ENCODE data around the gene CCDC197. TPM values are rescaled to one million over a fixed set of nuclear protein-coding genes. Genes with fewer than 3 reads are reported as not detected.

CCDC197 gene
- total RNA-seq, 1 donor from 2014 or later: not detected

GRCh38 chr14:94010625-94011024, 13.5 kb downstream of the CCDC197 start:
- DNase-seq (ENCODE audit: low spot score, unreplicated experiment): no peak
- Mint-ChIP-seq H3K9me3 (ENCODE audit: low read depth) (no peaks in the 10 kb centered on the region), H3K4me3 (ENCODE audit: low read depth) (no peak overlapping the region), H3K36me3 (ENCODE audit: insufficient read depth) (no peaks in the 10 kb centered on the region), H3K4me1 (ENCODE audit: low read depth) (peaks cover 5% of the 10 kb centered on the region), H3K27ac (no peak overlapping the region), H3K27me3 (peaks cover 17% of the 10 kb centered on the region)
- TF ChIP-seq CTCF (IDR thresholded peaks at IDR 0.05; ENCODE audit: unreplicated experiment): no peak

- Mint-ChIP-seq H3K27me3 (peaks cover 20% of the 10 kb centered on the region), H3K36me3 (ENCODE audit: insufficient read depth) (no peaks in the 10 kb centered on the region), H3K4me1 (ENCODE audit: low read depth) (peaks cover 5% of the 10 kb centered on the region), H3K27ac (no peak overlapping the region), H3K4me3 (ENCODE audit: low read depth) (no peak overlapping the region), H3K9me3 (ENCODE audit: low read depth) (no peaks in the 10 kb centered on the region)
- DNase-seq (ENCODE audit: low spot score, unreplicated experiment): no peak
- TF ChIP-seq CTCF (IDR thresholded peaks at IDR 0.05; ENCODE audit: unreplicated experiment): no peak
Observed at GRCh38 chr14:94011795-94012194, 14.7 kb downstream of the CCDC197 start.

- Mint-ChIP-seq H3K36me3 (ENCODE audit: insufficient read depth) (no peaks in the 10 kb centered on the region), H3K4me1 (ENCODE audit: low read depth) (peaks cover 7% of the 10 kb centered on the region), H3K4me3 (ENCODE audit: low read depth) (no peak overlapping the region), H3K9me3 (ENCODE audit: low read depth) (no peaks in the 10 kb centered on the region), H3K27ac (no peak overlapping the region), H3K27me3 (peaks cover 24% of the 10 kb centered on the region)
- no peak for TF ChIP-seq CTCF (IDR thresholded peaks at IDR 0.05; ENCODE audit: unreplicated experiment)
- DNase-seq (ENCODE audit: low spot score, unreplicated experiment): no peak
Observed at GRCh38 chr14:94014382-94014781, 17.3 kb downstream of the CCDC197 start.

GRCh38 chr14:94015223-94015622, 18.1 kb downstream of the CCDC197 start:
- Mint-ChIP-seq H3K9me3 (ENCODE audit: low read depth) (no peaks in the 10 kb centered on the region), H3K27ac (no peak overlapping the region), H3K36me3 (ENCODE audit: insufficient read depth) (no peaks in the 10 kb centered on the region), H3K27me3 (peaks cover 19% of the 10 kb centered on the region), H3K4me3 (ENCODE audit: low read depth) (no peak overlapping the region), H3K4me1 (ENCODE audit: low read depth) (peaks cover 9% of the 10 kb centered on the region)
- TF ChIP-seq CTCF (IDR thresholded peaks at IDR 0.05; ENCODE audit: unreplicated experiment): no peak
- no peak for DNase-seq (ENCODE audit: low spot score, unreplicated experiment)

GRCh38 chr14:94016446-94016976, 19.4 kb downstream of the CCDC197 start:
- H3K27ac Mint-ChIP-seq: no peak overlapping the region
- no peak for DNase-seq (ENCODE audit: low spot score, unreplicated experiment)
- H3K4me3 Mint-ChIP-seq (ENCODE audit: low read depth): no peak overlapping the region
- no peak for TF ChIP-seq CTCF (IDR thresholded peaks at IDR 0.05; ENCODE audit: unreplicated experiment)
- peaks cover 10% of the 10 kb centered on the region for H3K27me3 Mint-ChIP-seq
- H3K36me3 Mint-ChIP-seq (ENCODE audit: insufficient read depth): no peaks in the 10 kb centered on the region
- no peaks in the 10 kb centered on the region for H3K9me3 Mint-ChIP-seq (ENCODE audit: low read depth)
- H3K4me1 Mint-ChIP-seq (ENCODE audit: low read depth): peaks cover 9% of the 10 kb centered on the region

All from progenitor cell of endocrine pancreas (in vitro differentiated cells).